Skin epidermis (tissue), 12 donors: ENCODE measurements around the gene TBC1D2B.

ENCODE experiments used
- H3K27ac ChIP-seq, 21 experiments: fragments of 200-600 bp; sonication (generic) in 11 of 21; one replicate each; pipeline ENCODE4 v1.5.0; 2020; ENCODE audit warnings: mild to moderate bottlenecking in 3 of 21, inconsistent platforms in 2 of 21, moderate library complexity in 2 of 21
- H3K4me3 ChIP-seq, 7 experiments: fragments of 200-600 bp; sonication (generic) in 2 of 7; one replicate each; pipeline ENCODE4 v1.5.0; 2020; ENCODE audit warnings: inconsistent platforms in 2 of 7, mild to moderate bottlenecking in 2 of 7, moderate library complexity in 1 of 7

Gene TBC1D2B

DNA sequence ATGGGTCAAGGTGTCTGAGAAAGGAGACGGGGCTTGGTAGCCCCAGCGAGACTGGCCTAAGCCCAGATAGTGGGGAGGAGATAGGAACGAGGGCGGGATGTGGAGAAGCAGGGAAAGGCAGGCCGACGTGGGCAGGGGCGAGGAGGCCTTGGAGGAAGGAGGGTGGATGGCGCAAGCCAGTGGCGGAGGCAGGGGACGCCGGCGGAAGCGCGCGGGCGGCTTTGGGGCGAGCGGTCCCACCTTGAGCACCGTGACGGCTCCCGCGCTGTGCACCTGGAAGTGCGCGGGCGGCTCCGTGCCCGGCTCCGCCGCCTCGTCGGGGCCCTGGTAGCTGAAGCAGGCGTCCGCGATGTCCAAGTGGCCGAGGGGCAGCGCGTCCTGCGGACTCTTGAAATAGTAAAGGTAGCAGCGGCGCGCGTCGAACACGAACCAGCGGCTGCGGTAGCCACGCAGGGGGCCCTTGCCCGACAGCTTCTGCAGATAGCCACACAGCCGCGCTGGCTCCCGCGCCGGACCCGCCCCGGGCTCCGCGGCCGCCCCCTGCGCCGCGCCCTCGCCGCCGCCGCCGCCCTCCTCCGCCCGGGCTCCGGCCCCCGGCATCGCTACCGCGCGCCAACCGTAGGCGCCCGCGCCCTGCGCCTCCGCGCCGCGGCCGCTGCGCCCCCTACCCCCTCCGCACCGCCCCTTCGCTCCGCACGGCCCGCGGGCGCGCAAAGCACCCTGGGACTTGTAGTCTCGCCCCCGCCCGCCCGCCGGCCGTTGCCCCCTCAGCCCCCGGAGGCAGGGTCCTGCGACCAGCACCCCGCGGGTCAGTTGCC, at the start of gene TBC1D2B:
TBC1D2B (minus strand) TSS at position 659 of the 818 bp plus-strand sequence; CDS start at position 600, 59 bp downstream.
- Histone ChIP-seq H3K27ac (peak within 1 kb of the TSS; percentile 62 to 98 (median 90)), H3K4me3 (peak within 1 kb of the TSS; percentile 58 to 94 (median 72))

DNA sequence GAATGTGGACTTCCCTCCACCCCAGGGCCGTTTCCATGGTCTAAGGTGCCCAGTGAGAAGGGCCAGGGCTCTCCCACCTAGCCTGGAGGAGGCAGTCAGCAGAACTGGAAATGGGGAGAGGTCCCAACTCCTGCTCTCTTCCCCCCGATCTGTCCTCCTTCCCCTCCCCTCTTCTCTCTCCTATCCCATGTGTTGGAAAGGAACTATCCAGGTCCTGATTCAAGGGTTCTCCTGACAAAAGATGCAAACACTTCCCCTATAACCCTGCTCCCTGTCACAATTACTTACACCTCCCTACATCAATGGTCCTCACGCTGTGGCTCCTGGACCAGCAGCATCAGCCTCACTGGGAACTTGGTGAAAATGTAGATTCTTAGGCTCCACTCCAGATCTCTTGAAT, 47.8 kb upstream of the TBC1D2B start:
- H3K4me3 ChIP-seq: no peak overlapping the region
- H3K27ac ChIP-seq: no peak overlapping the region

DNA sequence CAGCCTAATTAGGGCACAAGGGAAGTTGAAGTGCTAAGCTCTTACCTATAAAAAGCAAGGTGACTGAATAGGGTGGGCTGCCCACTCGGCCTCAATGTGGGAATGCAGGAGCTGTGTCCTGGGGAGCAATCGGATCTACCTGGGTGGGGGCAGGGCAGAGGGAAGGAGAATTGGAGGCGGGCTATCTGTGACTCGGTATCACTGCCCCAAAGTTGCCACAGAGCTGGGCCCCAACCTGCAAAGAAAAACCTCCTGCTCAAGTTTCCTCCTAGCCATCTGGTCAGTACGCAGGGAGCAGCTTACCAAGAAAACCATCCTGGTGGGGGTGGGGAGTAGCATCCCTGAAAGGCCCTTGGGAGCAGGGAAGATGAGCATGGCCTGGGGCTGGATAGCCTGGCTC, 43.0 kb upstream of the TBC1D2B start:
- no peak overlapping the region for H3K4me3 ChIP-seq
- no peak overlapping the region for H3K27ac ChIP-seq

DNA sequence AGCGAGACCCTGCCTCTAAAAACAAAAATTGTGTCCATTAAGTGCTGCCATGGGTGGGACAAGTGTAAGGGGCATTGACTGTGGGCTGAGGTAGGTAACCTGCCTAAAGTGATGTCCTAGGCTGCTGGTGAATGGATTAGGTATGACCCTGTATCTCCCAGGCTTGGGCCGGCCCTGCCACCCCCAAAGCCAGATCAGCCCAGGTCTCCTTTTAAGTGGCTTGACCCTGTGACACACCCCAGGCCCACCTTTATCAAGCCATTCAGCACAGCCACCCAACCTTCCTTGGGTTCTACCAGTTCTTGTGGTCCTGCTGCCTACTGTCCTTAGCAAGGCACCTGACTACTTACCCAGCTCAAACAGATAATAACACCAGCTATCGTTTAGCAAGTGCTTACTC, 35.0 kb upstream of the TBC1D2B start:
- no peak overlapping the region for H3K27ac ChIP-seq
- H3K4me3 ChIP-seq: no peak overlapping the region

DNA sequence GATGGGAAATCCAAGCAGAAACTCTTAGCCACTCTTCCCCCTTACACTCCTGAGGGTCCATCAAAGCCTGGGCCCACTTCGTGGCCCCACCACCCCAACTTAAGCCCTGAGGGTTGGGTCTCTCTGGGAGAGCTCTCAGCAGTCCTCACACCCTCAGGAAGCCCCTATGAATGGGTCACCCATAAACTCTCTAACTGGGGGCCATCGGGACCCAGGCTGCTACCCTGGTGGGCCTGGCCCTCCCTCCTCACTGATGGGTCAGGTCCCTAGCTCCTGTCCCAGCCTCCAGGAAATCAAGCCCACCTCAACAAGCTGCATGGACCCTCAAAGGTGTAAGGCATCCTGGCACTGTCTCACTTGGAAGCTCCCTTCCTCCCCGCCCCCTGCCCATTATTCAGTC, 34.3 kb upstream of the TBC1D2B start:
- no peak overlapping the region for H3K27ac ChIP-seq
- no peak overlapping the region for H3K4me3 ChIP-seq

DNA sequence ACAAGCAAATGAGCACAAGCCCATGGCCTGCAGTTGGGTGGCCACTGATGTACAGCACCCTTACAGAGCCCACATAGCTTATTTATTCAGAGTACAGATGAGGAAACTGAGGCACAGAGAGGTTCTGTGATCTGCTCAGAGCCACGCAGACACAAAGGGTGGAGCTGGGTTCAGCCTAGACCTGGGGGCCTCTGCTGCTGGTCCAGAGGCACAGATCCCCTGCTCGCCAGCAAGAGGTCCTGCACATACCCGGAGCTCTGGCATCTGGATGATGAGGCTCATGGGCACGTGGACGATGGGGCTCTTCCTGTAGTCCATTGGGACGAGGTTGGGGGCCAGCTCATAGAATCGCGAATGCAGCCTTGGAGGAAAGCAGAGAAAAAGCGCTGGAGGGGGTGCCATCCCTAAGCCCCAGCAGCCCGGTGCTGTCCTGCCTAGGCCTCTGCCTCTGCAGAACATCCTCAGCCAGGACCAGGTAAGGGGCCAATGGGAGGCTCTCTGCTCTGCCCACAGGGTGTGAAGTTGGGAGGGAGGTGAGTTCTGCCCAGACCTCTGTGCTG, 33.5 kb upstream of the TBC1D2B start:
- H3K4me3 ChIP-seq: no peak overlapping the region
- no peak overlapping the region for H3K27ac ChIP-seq

DNA sequence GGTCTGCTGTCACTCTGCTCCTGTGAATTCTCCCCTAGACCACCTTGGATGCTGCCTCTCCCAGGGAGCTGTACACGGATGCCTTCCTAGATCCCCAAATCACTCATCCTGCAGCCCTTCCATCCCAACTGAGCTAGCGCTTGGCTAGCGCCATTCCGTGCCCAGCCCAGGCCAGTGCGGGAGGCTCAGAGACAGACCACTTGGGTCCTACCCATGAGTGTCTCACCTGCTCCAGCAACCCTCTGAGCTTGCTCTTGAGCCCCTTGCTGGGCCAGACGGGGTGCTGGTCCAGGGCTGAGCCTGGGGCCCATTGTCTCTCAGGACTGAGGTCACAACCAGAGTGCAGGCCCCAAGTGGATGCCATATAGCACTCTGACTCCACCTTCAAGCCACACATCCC, 32.6 kb upstream of the TBC1D2B start:
- Histone ChIP-seq H3K27ac (no peak overlapping the region), H3K4me3 (no peak overlapping the region)

DNA sequence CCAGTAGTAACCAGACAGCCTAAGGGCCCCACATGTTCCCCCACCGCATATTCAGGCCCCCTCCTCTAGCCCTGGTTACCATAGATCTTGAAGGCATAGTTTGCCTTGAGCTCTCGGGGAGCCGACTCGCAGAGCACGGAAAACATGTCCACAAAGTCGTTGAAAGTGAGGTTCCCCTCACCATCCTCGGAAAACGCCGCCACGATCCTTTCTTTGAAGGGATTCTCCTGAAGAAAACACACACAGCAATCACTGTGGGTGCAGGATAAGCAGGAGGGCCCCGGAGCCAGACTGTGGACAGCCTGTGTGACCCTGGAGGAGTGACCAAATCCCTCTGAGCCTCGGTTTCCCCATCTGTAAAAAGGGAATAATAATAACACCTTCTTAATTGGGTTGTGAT, 31.6 kb upstream of the TBC1D2B start:
- H3K4me3 ChIP-seq: no peak overlapping the region
- no peak overlapping the region for H3K27ac ChIP-seq

DNA sequence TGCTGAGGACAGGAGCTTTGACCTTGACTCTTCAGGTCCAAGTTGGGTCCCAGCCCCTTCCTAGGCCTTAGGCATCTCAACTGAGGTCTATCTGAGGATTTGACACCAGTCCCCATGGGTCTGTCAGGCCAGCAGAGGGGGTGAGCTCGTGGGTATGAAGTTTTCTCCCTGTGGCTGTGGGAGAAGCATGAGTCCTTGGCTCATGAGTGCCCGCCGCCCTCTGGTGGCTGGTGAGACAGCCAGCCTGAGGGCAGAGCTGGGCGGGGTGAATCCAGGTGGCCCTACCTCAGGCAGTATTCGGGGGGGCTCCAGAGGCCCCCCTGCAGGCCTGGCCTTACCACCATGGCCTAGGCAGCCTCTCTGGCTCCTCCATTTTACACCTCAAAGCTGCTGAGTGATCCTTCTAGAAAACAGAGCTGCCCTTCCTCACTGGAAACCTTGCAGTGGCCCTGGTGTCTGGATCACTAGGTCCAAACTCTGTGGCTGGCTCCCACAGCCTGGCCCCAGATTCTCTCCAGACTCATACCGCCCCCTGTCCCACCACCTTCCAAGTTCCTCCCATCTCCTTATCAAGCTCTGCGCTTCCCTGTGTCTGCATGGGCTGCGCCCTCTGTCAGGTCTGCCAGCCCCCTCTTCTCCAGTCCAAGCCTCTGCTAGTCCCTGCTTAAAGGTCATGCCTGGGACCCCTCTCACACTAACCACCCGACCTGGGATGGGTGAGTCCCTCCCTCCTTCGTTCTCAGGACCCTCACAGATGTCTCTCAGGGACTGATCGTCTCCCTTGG, 31.0 kb upstream of the TBC1D2B start:
- H3K4me3 ChIP-seq: no peak overlapping the region
- H3K27ac ChIP-seq: no peak overlapping the region

DNA sequence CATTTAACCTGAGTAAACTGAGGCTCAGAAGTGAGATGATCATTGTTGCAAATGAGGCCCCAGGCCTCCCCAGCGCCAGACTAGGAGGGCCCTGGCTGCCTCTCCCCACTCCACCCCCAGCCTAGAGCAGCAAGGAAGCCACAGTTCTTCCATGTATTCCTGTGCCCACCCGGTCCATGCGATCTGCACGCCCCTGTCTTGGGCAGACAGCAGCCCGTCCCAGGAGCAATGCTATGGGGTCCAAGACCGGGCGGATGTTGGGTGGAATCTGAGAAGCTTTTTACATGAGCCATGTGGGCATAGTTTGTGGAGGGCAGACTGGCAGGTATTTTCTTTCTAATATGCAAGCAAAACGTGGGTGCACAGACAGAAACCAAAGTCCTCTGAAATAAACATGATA, 30.0 kb upstream of the TBC1D2B start:
- Histone ChIP-seq H3K4me3 (no peak overlapping the region), H3K27ac (no peak overlapping the region)

DNA sequence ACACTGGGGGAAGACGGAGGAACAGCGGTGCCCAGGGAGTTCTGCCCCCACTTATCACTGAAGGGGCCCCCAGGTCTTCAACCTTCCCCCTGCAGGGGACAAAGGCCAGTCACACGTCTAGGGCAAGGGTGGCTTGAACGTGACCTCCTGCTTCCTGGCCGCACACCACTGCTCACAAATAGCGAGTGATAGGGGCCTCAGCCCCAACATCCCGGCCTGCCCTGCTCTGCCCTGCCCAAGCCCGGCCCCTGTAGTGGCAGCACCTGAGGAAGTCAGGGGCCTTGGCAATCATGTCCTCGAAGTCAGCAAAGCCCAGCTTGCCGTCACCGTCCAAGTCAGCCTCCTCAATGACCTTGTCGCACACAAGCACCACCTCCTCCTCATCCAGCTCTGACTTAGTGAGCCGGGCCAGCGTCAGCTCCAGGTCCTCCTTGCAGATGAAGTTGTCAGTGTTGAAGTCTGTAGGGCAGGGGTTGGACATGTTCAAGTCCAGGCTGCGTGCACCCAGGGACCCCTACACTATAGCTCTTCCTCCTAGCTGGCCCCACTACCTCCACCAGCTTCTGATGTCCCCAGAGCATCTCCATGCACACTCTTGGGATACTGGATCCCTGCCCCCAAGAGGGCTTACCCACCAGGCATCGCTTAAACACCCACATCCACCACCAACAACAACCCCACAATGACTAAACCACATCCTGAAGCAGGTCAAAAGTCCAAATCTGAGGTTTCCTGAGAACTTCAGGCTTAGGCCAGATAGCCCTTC, 28.1 kb upstream of the TBC1D2B start:
- no peak overlapping the region for H3K4me3 ChIP-seq
- H3K27ac ChIP-seq: peak overlapping the region in 2 of 21 experiments; percentile 14 to 29

DNA sequence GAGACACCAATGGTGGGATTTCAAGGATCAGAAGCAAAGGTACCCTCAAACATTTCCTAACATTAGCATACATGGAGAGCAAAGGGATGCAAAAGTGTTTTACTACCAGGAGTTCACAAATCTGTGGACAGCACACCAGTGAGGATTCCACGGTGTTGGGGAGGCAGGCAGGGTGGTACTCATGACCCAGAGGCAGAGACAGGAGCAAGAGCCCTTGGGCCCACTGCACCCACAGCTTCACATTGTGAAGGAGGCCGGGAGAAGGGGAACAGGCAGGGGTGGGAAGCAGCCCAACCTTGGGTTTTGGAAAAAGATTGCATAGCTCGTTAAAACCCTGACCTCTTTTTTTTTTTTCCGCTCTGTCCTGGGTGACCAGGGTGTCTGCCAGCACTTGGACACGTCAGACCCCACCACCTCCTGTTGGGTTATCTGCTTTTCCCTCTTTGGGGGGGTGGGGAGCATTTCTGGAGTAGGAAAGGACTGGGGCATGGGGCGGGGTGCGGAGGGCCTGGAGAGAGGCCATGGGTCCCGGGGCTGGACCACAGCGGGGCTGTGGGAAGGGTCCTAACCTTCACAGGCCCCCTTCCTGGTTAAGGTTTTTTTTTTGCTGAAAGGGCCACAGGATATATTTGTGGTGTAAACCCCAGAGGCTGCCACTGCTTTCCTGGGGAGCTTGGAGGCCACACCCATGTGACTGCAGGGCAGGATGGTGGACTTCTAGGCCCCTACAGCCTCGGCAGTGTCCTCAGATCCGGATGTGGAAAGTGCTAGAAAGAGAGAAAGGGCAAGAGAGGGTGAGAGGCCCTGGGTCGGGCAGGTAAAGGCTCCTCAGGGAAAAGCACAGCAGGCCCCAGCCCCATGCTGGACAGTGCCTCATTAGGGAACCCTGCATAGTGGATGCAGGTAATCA, 27.3 kb upstream of the TBC1D2B start:
- no peak overlapping the region for H3K4me3 ChIP-seq
- peak overlapping the region in 2 of 21 experiments; percentile 14 to 83 for H3K27ac ChIP-seq

DNA sequence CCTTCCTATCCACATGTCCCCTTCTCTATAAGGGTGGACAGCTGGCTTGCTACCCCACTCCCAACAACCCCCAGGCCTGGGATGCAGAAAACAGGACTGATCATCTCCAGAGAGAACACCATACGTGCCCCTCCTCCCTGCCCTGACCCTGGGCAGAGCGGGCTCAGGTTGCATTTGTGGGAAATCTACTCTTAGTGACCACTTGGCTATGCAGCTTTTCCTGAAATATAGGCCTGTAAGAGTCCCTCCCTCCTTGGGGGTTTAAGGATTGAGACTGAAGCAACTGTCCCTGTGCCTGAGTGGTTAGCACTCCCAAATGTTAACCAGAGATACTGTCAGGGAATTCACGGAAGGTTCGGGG, 26.6 kb upstream of the TBC1D2B start:
- H3K27ac ChIP-seq: peak overlapping the region in 7 of 21 experiments; percentile 9 to 83 (median 43)
- no peak overlapping the region for H3K4me3 ChIP-seq

DNA sequence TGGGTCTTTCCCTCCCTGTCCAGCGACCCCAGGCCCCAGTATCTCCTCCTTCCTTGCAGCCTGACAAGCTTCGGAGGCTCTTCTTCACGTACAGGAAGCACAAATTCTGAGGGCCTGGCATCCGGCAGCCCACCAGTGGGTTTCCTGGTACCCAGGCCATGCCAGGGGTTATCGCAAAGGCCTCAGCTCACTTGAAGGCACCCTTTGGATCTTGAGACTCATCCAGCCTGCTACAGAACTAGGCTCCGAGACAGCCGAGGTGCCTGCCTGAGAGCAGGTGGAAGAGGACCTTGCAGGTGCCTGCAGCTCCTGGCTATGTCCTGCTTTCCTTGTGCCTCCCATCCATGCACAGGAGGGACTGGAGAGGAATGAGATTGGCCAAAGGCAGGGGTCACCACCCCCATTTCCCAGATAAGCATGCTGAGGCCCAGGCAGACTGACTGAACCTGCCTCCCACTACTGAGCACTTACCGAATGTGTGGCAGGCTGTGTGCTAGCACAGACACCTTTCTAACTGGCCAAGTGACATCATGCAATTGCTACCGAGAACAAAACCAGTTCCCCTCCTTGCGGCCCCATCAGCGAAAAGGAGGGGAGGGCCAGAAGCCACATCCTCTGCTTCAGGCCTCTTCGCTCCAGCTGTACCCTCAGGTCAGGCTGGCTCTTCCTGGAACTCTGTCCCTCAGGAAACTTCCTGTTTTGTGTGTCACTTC, 26.1 kb upstream of the TBC1D2B start:
- Histone ChIP-seq H3K27ac (peak overlapping the region in 13 of 21 experiments; percentile 3 to 83 (median 43)), H3K4me3 (no peak overlapping the region)

DNA sequence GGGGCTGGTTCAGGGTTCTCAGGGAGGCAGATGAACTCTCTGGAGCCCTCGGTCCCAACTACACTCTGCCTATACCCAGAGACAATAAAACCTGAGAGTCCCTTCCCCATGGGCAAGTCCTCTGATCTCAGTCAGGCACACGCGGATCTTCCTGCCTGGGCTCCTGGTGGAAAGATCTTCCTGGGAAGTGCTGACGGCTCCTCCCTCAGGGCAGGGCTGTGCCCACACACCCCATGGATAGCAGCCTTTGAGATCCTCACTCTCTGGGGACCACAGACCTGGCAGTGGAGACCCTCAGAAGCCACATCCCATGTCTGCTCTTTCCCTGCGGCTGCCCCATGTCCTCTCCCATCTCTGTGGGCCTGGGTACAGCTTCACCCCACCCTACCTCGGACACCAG, 25.2 kb upstream of the TBC1D2B start:
- peak overlapping the region in 8 of 21 experiments; percentile 3 to 83 (median 46) for H3K27ac ChIP-seq
- no peak overlapping the region for H3K4me3 ChIP-seq

DNA sequence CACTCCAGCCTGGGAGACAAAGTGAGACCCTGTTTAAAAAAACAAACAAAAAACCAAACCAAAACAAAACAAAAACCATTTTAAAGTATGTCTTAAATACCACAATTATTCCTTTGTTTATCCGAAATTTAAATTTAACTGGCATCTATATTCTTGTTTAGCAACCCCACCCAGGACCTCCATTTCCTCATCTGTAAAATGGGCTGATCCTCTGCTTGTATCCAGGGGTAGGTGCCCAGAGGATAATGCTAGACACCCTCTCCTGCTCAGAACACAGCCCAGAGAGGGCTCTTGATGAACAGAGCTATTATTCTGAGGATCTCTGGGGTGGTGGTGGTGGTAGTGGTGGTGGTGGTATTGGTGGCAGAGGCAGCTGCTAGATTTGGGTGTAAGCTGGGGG, 24.7 kb upstream of the TBC1D2B start:
- Histone ChIP-seq H3K27ac (peak overlapping the region in 3 of 21 experiments; percentile 31 to 83 (median 68)), H3K4me3 (no peak overlapping the region)

DNA sequence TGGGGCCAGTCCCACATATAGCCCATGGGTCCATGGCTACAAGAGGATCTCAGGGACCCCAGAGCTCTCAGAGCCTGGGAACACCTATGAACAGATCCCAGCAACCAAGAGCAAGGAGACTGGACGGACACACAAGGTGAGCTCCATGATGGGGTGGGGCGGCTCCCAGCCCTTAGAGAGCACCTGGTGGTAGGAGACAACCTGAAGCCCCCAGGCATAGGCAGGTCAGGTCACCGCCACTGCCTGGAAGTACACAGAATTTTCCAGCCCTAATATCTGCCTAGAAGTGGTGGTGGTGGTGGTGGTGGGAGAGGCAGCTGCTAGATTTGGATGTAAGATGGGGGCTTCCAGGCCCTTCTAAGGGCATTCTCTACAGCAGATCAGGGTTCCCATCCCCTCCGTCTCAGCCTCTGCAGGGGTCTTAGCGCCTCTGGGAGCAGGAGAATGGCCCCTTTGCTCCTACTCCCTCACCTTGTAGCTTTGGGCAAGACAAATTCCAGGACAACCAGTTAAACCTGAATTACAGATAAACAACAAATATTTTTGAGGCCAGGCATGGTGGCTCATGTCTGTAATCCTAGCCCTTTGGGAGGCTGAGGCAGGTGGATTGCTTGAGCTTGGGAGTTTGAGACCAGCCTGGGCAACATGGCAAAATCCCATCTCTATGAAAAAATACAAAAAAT, 24.1 kb upstream of the TBC1D2B start:
- no peak overlapping the region for H3K27ac ChIP-seq
- no peak overlapping the region for H3K4me3 ChIP-seq

DNA sequence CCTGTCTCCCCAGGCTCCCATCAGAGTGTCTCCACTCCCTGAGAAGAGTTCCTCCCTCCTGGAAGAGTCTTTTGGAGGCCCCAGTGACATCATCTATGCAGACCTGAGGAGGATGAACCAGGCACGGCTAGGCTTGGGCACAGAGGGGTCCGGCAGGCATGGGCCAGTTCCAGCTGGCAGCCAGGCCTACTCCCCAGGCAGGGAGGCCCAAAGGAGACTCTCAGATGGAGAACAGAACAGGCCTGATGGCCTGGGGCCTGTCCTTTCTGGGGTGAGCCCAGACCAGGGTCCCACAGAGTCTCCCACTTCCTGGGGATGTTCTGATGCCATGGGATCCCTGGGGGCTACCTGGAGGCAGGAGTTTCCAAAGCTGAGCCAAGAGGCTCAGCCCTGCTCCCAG, 23.4 kb upstream of the TBC1D2B start:
- Histone ChIP-seq H3K4me3 (no peak overlapping the region), H3K27ac (no peak overlapping the region)
